GM12878 (cell line): Measurements from ENCODE around the gene LRRC8B. TPM values are rescaled to one million over a fixed set of nuclear protein-coding genes. Genes with fewer than 3 reads are reported as not detected.

Experiments used
- ATAC-seq: fragments of 200-7000 bp; cut with Tn5 transposase; 3 replicates; pipeline ENCODE4 v1.9.1; 2020; ENCODE audit warnings: mild to moderate bottlenecking, moderate library complexity
- BruUV-seq: library from RNA; stranded (reverse); fragments of 400-500 nt; replicated peaks from 2 replicates; lab custom pipeline; 2021; lab: Mats Ljungman, UMichigan
- CTCF ChIA-PET: fragments of 300-600 bp; sonication (Branson Sonifier 250); formaldehyde crosslinking; extraction: SDS; loops from one replicate; lab custom pipeline; 2021; ENCODE audit warnings: inconsistent platforms; lab: Yijun Ruan, JAX
- POLR2A ChIA-PET: fragments of 350-600 bp; formaldehyde crosslinking; extraction: SDS; loops from one replicate; lab custom pipeline; 2021; ENCODE audit warnings: inconsistent platforms; lab: Charles Lee
- RAD21 ChIA-PET: fragments of 300-600 bp; sonication (Branson Sonifier 250); formaldehyde crosslinking; loops from one replicate; lab custom pipeline; 2023; ENCODE audit warnings: antibody characterized with exemption; ENCODE audit not compliant: unreplicated experiment; lab: Charles Lee
- SMC1A ChIA-PET: fragments of 300-600 bp; sonication (Branson Sonifier 250); formaldehyde crosslinking; loops from one replicate; lab custom pipeline; 2023; ENCODE audit not compliant: unreplicated experiment, uncharacterized antibody; lab: Charles Lee
- DNase-seq: peaks from one replicate; pipeline ENCODE4 v3.0.0-alpha.2; 2011; ENCODE audit warnings: low read depth, low spot score
- FAIRE-seq: peaks from 3 replicates; lab custom pipeline; 2011; peaks lifted over from hg19 to GRCh38; lab: Jason Lieb, UNC
- H2AFZ ChIP-seq: 2 replicates; pipeline ENCODE4 v1.6.0; 2011; ENCODE audit warnings: low read depth, low read length, control low read depth; ENCODE audit not compliant: control insufficient read depth
- H3K27ac ChIP-seq: 2 replicates; pipeline ENCODE4 v1.5.1; 2011; ENCODE audit warnings: control low read depth; ENCODE audit not compliant: control insufficient read depth, insufficient read depth
- H3K27me3 ChIP-seq, 2 experiments: replicated peaks in 1 of 2; 2 replicates each; pipeline versions ENCODE4 v1.6.0 to v1.6.1; 2011; ENCODE audit warnings: low read length in 1 of 2; ENCODE audit not compliant: control insufficient read depth in 2 of 2, insufficient read depth in 2 of 2
- H3K36me3 ChIP-seq, 2 experiments: 2 replicates each; pipeline ENCODE4 v1.5.1; 2011; ENCODE audit warnings: low read length in 1 of 2; ENCODE audit not compliant: control insufficient read depth in 2 of 2, insufficient read depth in 2 of 2
- H3K4me1 ChIP-seq: 2 replicates; pipeline ENCODE4 v1.6.1; 2011; ENCODE audit warnings: mild to moderate bottlenecking, low read length, moderate library complexity, mixed read lengths; ENCODE audit not compliant: control insufficient read depth, insufficient read depth
- H3K4me2 ChIP-seq: 2 replicates; pipeline ENCODE4 v1.6.0; 2011; ENCODE audit warnings: control low read depth; ENCODE audit not compliant: control insufficient read depth, insufficient read depth
- H3K4me3 ChIP-seq: fragments of 200-600 bp; sonication (generic); 2 replicates; pipeline ENCODE4 v1.5.1; 2016
- H3K79me2 ChIP-seq: 2 replicates; pipeline ENCODE4 v1.6.0; 2011; ENCODE audit warnings: low read length; ENCODE audit not compliant: control insufficient read depth, insufficient read depth
- H3K9ac ChIP-seq: 2 replicates; pipeline ENCODE4 v1.8.0; 2011; ENCODE audit warnings: low read length, control low read depth, mixed read lengths; ENCODE audit not compliant: control insufficient read depth, insufficient read depth
- H3K9me3 ChIP-seq: replicated peaks from 3 replicates; pipeline ENCODE4 v1.5.1; 2011; ENCODE audit warnings: mild to moderate bottlenecking, low read length; ENCODE audit not compliant: control insufficient read depth, insufficient read depth
- H4K20me1 ChIP-seq: 2 replicates; pipeline ENCODE4 v1.6.0; 2011; ENCODE audit not compliant: control insufficient read depth, insufficient read depth
- ASH2L ChIP-seq: fragments of 300-600, 200-600 bp; sonication (generic); IDR thresholded peaks from 2 replicates; pipeline ENCODE4 v1.6.1; 2017; ENCODE audit warnings: low read depth, mild to moderate bottlenecking, borderline replicate concordance
- FOXM1 ChIP-seq: IDR thresholded peaks from 2 replicates; pipeline ENCODE4 v1.6.1; 2012; ENCODE audit warnings: low read depth, mild to moderate bottlenecking, inconsistent platforms, low read length, moderate library complexity
- JUNB ChIP-seq: IDR thresholded peaks from 2 replicates; pipeline ENCODE4 v1.6.1; 2016; ENCODE audit warnings: antibody characterized with exemption, mild to moderate bottlenecking
- MTA2 ChIP-seq: fragments of 450-650 bp; IDR thresholded peaks from 2 replicates; pipeline ENCODE4 v1.6.1; 2016; ENCODE audit warnings: low read depth, mild to moderate bottlenecking, moderate library complexity
- NFYB ChIP-seq: IDR thresholded peaks from 2 replicates; pipeline ENCODE4 v1.6.1; 2011; ENCODE audit warnings: low read depth, mild to moderate bottlenecking, low read length, improper control_type of control experiment, moderate library complexity; ENCODE audit not compliant: insufficient read depth
- NR2F1 ChIP-seq: fragments of 450-650 bp; conservative IDR thresholded peaks from 2 replicates; pipeline ENCODE4 v1.6.1; 2017; ENCODE audit warnings: mild to moderate bottlenecking
- POLR2AphosphoS2 ChIP-seq: IDR thresholded peaks from 2 replicates; pipeline ENCODE4 v1.6.1; 2011; ENCODE audit warnings: low read depth, mild to moderate bottlenecking, low read length, improper control_type of control experiment, moderate library complexity
- TCF12 ChIP-seq: IDR thresholded peaks from 2 replicates; pipeline ENCODE4 v1.6.1; 2011; ENCODE audit warnings: low read depth, mild to moderate bottlenecking, low read length
- ZNF207 ChIP-seq: fragments of 450-650 bp; IDR thresholded peaks from 2 replicates; pipeline ENCODE4 v1.6.1; 2014; ENCODE audit warnings: antibody characterized with exemption, mild to moderate bottlenecking, borderline replicate concordance
- whole genome bisulfite sequencing: methylation state at CpG from one replicate; pipeline ENCODE4 v1.1.6; 2016; ENCODE audit warnings: low lambda C conversion rate; ENCODE audit not compliant: insufficient replicate concordance, insufficient coverage; ENCODE audit errors: missing lambda C conversion rate; 5-methylcytosine and 5-hydroxymethylcytosine counted together
- in situ Hi-C: fragments of 300-500 bp; cut with MboI; formaldehyde crosslinking; loops from 9 replicates; pipeline ENCODE4 v1.14.3; 2018; ENCODE audit warnings: mixed read lengths
- intact Hi-C: fragments of 100-400 bp; cut with micrococcal nuclease; formaldehyde crosslinking; loops from one replicate; pipeline ENCODE4 v1.14.2; 2022; ENCODE audit not compliant: unreplicated experiment
- polyA plus RNA-seq, 11 experiments: library from polyadenylated mRNA; depleted of rRNA in 4 of 11; unstranded in 6 of 11; stranded (reverse) in 5 of 11; fragments of >200 nt; fragmentation: Nextera tagmentation in 4 of 11; fragmentation: Illumina TruSeq in 1 of 11; extraction: Ambion mirVana in 4 of 11; extraction: Trizol in 1 of 11; gene quantifications; 1 replicate in 1 of 11; 2 replicates in 10 of 11; pipeline versions ENCODE4 v1.2.1 to v1.2.3, GENCODE V29; 2011 to 2016; ENCODE audit warnings: inconsistent platforms in 2 of 11, missing spikeins in 2 of 11, low read depth in 1 of 11
- total RNA-seq, 4 experiments: library from RNA; depleted of rRNA in 3 of 4; stranded (reverse); fragments of >200 nt in 3 of 4; fragmentation: Illumina TruSeq in 1 of 4; extraction: Trizol in 1 of 4; gene quantifications; 2 replicates each; pipeline versions ENCODE4 v1.2.1 to v1.2.3, GENCODE V29; 2013 to 2021
- TF ChIP-seq, protein P1 (sequence below): fragments of 450-650 bp; formaldehyde crosslinking; IDR thresholded peaks from 2 replicates; pipeline ENCODE4 v1.5.0; 2022; ENCODE audit warnings: mild to moderate bottlenecking, missing genetic modification characterization
- TF ChIP-seq, protein P2 (sequence below): fragments of 150-350 bp; IDR thresholded peaks from 2 replicates; pipeline ENCODE4 v1.6.1; 2014; ENCODE audit warnings: mild to moderate bottlenecking, low read depth, low read length

Gene LRRC8B
- total and polyA plus RNA-seq, 10 of the 15 experiments (the other 5 are each of a cell fraction or from before 2014, with no cell fraction given), result 1.3 to 9.2 (median 5.4) TPM

DNA sequence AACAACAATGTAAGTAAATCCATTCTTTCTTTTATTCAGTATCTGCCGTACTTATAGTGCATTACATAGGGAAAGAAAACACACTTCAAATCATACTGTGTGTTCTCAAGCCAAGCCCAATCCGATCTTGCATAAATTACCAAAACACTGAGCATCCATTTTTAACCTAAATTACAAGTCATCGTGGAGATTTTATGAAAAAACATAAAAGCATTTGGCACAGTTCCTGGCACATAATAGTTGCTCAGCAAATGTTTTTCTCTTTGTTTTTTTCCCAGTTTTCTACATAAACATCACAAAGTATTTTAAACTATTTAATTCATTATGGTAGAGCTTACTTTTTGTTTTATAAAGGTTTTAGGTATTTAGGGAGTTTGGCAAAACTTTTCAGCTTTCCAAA lies 60.2 kb downstream of the LRRC8B start:
- Histone ChIP-seq H3K79me2 (no peaks in the 10 kb centered on the region), H3K9ac (no peak overlapping the region), H3K36me3 (peaks cover 2 to 14% of the 10 kb centered on the region in 2 experiments; a peak in 3 of 4 replicates), H3K27ac (no peak overlapping the region), H3K4me1 (peaks cover 6% of the 10 kb centered on the region), H4K20me1 (no peaks in the 10 kb centered on the region), H3K4me3 (no peak overlapping the region), H3K27me3 (no peaks in the 10 kb centered on the region), H2AFZ (no peak overlapping the region), H3K9me3 (no peaks in the 10 kb centered on the region), H3K4me2 (no peak overlapping the region)
- ChIA-PET POLR2A (no interaction called here), SMC1A (interaction anchor here (0.8 to 2.3 kb wide), 8 partner anchors 9 to 386 kb away, joined by 3 to 9 read pairs (median 4); partner anchors contain the start of gene GBP4), RAD21 (interaction anchor here (1.2 to 2.3 kb wide), 3 partner anchors 45 to 178 kb away, joined by 3 to 7 read pairs (median 3); no protein-coding TSS in a partner anchor), CTCF (interaction anchor here (0.6 to 1.5 kb wide), 4 partner anchors 9 to 883 kb away, joined by 3 to 5 read pairs (median 4); no protein-coding TSS in a partner anchor)
- ATAC-seq, result no peak
- no peak for DNase-seq
- FAIRE-seq, result no peak
- 62% methylated on average over 3 of the region's 3 CpGs for WGBS
- in situ Hi-C loops (no loop called here), intact Hi-C loops (no loop called here)
- BruUV-seq, result no TSS peak
- TF ChIP-seq NR2F1, result no peak
- TF ChIP-seq MTA2, result no peak
- no peak for TF ChIP-seq ZNF207
- no peak for TF ChIP-seq TCF12
- TF ChIP-seq NFYB, result no peak
- TF ChIP-seq POLR2AphosphoS2, result no peak
- TF ChIP-seq ASH2L, result no peak
- TF ChIP-seq JUNB, result no peak
- TF ChIP-seq, protein P1, sequence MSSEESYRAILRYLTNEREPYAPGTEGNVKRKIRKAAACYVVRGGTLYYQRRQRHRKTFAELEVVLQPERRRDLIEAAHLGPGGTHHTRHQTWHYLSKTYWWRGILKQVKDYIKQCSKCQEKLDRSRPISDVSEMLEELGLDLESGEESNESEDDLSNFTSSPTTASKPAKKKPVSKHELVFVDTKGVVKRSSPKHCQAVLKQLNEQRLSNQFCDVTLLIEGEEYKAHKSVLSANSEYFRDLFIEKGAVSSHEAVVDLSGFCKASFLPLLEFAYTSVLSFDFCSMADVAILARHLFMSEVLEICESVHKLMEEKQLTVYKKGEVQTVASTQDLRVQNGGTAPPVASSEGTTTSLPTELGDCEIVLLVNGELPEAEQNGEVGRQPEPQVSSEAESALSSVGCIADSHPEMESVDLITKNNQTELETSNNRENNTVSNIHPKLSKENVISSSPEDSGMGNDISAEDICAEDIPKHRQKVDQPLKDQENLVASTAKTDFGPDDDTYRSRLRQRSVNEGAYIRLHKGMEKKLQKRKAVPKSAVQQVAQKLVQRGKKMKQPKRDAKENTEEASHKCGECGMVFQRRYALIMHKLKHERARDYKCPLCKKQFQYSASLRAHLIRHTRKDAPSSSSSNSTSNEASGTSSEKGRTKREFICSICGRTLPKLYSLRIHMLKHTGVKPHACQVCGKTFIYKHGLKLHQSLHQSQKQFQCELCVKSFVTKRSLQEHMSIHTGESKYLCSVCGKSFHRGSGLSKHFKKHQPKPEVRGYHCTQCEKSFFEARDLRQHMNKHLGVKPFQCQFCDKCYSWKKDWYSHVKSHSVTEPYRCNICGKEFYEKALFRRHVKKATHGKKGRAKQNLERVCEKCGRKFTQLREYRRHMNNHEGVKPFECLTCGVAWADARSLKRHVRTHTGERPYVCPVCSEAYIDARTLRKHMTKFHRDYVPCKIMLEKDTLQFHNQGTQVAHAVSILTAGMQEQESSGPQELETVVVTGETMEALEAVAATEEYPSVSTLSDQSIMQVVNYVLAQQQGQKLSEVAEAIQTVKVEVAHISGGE, result no peak
- TF ChIP-seq, protein P2, sequence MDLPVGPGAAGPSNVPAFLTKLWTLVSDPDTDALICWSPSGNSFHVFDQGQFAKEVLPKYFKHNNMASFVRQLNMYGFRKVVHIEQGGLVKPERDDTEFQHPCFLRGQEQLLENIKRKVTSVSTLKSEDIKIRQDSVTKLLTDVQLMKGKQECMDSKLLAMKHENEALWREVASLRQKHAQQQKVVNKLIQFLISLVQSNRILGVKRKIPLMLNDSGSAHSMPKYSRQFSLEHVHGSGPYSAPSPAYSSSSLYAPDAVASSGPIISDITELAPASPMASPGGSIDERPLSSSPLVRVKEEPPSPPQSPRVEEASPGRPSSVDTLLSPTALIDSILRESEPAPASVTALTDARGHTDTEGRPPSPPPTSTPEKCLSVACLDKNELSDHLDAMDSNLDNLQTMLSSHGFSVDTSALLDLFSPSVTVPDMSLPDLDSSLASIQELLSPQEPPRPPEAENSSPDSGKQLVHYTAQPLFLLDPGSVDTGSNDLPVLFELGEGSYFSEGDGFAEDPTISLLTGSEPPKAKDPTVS, result no peak
- no peak for TF ChIP-seq FOXM1
